Right lobe of liver (tissue), 4 donors: ENCODE measurements around the gene OR8U1.

Source experiments
- CTCF ChIP-seq, 4 donors: fragments of 200-600 bp in 3 of 4; fragments of 450-650 bp in 1 of 4; IDR thresholded peaks; one replicate each; pipeline versions ENCODE4 v1.5.1 to v1.8.0; 2016 to 2022; ENCODE audit warnings: antibody characterized with exemption in 4 of 4, mild to moderate bottlenecking in 2 of 4
- POLR2A ChIP-seq: fragments of 450-650 bp; IDR thresholded peaks from one replicate; pipeline ENCODE4 v1.6.1; 2017; ENCODE audit warnings: antibody characterized with exemption, mild to moderate bottlenecking
- donor health status: DM: no; HTN: no; CAD: no.
- donor health status: DM: no; HTN: no; CAD: no.
- donor health status: DM: no; HTN: yes; CAD: no.

GRCh38 chr11:56331861-56332491 is 43.4 kb upstream of the OR8U1 start:
- TF ChIP-seq POLR2A (no peak), CTCF (IDR thresholded peaks at IDR 0.05) (no peak)
